KOPT-K1 (cell line): ENCODE data around the gene KDM6A.
"Not testable (repeated sequence)": the region's sequence is repeated elsewhere in the genome, so short reads cannot be mapped to it uniquely, and the experiment has no call there.

Source experiments
- H3K27ac ChIP-seq: fragments of 200-600 bp; sonication (generic); 2 replicates; pipeline ENCODE4 v1.5.1; 2016; ENCODE audit warnings: antibody characterized with exemption, mild to moderate bottlenecking, low read depth, low read length; ENCODE audit not compliant: poor library complexity, severe bottlenecking
- H3K36me3 ChIP-seq: fragments of 200-600 bp; sonication (generic); 2 replicates; pipeline ENCODE4 v1.5.1; 2017; ENCODE audit warnings: antibody characterized with exemption, mild to moderate bottlenecking, low read length, moderate library complexity; ENCODE audit not compliant: insufficient read depth
- H3K9me3 ChIP-seq: fragments of 200-600 bp; sonication (generic); 2 replicates; pipeline ENCODE4 v1.5.1; 2017; ENCODE audit warnings: antibody characterized with exemption, low read length, mild to moderate bottlenecking; ENCODE audit not compliant: insufficient read depth, poor library complexity, severe bottlenecking

Gene KDM6A

DNA sequence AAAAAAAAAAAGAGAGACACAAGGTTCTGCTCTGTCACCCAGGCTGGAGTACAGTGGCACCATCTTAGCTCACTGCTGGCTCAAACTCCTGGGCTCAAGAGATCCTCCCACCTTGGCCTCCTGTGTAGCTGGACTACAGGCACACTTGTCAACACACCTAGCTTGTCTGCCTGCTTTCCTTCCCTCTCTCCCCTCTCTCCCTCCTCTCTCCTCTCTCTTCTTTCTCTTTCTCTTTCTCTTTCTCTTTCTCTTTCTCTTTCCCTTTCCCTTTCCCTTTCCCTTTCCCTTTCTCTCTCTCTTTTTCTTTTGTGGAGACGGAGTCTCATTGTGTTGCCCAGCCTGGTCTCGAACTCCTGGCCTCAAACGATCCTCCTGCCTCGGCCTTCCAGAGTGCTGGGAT is 195.6 kb downstream of the KDM6A start:
- Histone ChIP-seq H3K27ac (peak overlapping the region; percentile 27), H3K36me3 (peaks cover 34% of the 10 kb centered on the region), H3K9me3 (no peaks in the 10 kb centered on the region)

DNA sequence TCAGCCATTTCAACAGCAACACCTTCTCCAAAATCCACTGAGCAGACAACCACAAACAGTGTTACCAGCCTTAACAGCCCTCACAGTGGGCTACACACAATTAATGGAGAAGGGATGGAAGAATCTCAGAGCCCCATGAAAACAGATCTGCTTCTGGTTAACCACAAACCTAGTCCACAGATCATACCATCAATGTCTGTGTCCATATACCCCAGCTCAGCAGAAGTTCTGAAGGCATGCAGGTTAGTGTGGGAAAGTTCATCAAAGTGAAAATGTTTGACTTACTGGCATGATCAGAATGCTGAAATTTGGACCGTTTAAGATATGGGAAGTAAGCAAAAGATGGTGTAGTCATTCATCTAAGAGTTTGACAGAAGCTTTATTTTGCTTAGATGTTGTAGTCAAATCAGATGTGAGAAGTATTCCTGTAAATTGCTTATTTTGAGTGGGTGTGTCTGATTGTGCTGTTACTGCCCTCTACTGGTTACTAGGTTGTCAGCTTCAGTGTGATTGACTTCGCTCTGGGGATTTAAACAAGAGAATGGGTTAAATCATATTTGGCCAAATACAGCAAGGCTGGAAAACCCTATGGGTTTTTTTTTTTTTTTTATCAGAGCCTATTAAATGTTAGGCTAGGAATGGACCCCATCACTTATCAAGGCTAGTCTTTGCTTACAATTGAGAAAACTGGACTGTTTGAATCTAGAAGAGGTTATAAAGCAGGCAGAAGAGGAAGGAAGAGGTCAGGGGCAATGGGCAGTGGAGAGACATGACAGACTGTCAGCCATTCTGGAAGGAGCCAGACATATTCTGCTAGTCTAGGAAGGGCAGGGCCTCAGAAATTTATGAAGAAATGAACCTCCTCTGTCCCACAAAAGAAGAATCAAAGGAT is 197.4 kb downstream of the KDM6A start:
- Histone ChIP-seq H3K9me3 (no peaks in the 10 kb centered on the region), H3K36me3 (peaks cover 20% of the 10 kb centered on the region), H3K27ac (no peak overlapping the region)

DNA sequence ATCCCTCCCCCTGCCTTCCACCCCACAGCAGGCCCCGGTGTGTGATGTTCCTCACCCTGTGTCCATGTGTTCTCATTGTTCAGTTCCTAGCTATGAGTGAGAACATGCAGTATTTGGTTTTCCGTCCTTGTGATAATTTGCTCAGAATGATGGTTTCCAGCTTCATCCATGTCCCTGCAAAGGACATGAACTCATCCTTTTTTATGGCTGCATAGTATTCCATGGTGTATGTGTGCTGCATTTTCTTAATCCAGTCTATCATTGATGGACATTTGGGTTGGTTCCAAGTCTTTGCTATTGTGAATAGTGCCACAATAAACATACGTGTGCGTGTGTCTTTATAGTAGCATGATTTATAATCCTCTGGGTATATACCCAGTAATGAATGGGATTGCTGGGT is 200.0 kb downstream of the KDM6A start:
- H3K9me3 ChIP-seq, result not testable (repeated sequence)
- H3K36me3 ChIP-seq, result peaks cover 19% of the 10 kb centered on the region

DNA sequence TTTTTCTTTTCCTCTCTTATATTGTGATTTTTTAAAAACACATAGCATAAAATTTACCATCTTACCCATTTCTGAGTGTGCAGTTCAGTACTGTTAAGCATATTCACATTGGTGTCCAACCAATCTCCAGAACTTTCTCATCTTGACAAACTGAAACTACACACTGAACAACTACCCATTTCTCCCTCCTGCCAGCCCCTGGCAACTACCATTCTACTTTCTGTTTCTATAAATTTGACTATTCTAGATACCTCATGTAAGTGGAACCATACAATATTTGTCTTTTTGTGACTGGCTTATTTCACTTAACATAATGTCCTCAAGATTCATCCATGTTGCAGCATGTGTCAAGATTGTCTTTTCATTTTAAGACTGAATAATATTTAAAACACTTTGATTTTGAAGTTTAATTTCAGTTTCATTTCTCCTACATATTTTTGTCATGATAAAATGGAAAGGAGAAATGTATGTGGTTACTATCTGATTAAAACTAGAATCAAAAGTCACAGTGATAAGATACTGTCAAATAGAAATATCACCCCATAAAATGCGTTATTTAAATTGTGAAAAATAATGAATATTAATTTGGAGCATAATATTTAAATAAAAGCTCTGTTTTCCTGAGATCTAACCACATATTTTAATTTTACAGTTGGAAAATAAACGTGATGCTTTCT is 204.9 kb downstream of the KDM6A start:
- Histone ChIP-seq H3K27ac (peak overlapping the region; percentile 28), H3K36me3 (peaks cover 39% of the 10 kb centered on the region), H3K9me3 (no peaks in the 10 kb centered on the region)

More for the DNA sequence above, 200.0 kb downstream of the KDM6A start:
- H3K27ac ChIP-seq, result not testable (repeated sequence)

DNA sequence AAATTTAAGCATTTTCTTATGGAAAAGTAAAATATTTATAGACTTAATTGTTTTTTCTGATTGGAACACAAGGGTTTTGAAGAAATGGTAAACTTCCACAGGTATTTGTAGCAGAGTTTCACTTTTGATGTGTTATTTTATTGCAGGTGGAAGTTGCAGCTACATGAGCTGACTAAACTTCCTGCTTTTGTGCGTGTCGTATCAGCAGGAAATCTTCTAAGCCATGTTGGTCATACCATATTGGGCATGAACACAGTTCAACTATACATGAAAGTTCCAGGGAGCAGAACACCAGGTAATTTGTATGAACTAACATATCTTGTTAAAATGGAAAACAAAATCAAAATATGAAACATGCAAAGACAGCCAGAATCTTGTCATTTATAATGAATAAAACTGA is 210.3 kb downstream of the KDM6A start:
- Histone ChIP-seq H3K9me3 (no peaks in the 10 kb centered on the region), H3K27ac (no peak overlapping the region), H3K36me3 (peaks cover 70% of the 10 kb centered on the region)

DNA sequence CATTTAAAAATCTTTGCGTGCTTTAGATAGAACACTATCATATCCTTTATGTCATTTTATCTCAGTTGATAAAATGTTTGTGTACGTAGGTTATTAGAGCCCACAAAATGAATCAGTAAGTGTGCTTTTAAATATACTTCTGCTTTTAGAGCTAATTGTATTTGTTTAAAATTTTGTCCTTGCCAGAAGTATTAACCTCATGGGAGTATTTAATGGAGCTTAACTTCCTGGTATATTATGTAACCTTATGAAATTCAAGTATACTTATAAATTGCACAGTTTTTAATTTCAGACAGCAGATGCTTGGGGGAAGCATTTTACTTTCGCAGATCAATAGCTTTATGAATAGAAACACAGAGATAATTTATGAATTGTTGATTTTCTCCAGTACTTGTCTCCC is 237.5 kb downstream of the KDM6A start:
- Histone ChIP-seq H3K27ac (no peak overlapping the region), H3K9me3 (no peaks in the 10 kb centered on the region), H3K36me3 (peaks cover 32% of the 10 kb centered on the region)

DNA sequence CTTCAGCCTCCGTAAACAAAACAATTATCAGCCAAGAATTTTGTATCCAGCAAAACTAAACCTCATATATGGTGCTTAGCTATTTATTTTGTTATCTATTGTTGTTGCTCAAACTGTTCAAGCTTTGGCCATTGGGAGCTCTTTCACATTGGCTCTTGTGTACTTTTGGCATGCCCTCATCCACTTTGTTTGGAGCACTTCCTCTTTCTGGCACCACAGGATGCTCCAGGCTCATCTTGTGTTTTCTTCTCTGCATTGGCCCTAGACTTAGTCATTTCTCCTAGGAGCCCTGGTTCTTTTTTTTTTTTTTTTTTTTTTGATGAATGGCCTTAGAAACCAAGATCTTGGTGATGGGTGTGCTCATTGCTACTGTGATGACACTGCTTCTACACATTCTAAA is 253.2 kb downstream of the KDM6A start:
- peaks cover 6% of the 10 kb centered on the region for H3K9me3 ChIP-seq
- no peak overlapping the region for H3K27ac ChIP-seq
- H3K36me3 ChIP-seq, result no peaks in the 10 kb centered on the region

DNA sequence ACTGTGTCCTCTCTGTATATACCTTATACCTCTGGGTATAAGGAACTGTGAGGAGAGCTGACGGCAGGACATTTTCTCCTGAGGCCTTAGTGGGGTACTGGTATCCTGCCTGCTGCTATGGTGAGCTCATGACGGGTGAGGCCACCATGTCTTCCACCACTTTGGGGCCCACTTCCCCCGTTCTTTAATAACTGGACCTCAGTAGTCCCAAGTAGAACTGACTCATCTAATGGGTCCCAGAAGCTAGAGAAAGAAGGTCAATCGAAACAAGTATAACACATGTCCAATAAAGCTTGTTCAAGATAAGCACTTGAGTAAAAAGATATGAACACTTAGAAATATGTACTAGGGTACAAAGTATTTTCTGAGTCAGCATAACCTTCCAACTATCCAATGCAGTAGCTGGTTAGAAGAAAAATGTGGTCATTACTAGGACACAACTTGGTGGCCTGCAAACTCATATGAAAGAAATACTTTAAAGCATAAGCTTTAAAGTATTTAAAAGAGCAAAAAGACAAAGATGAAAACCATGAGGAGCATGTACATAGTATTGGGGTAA is 256.0 kb downstream of the KDM6A start:
- H3K27ac ChIP-seq, result no peak overlapping the region
- peaks cover 6% of the 10 kb centered on the region for H3K9me3 ChIP-seq
- H3K36me3 ChIP-seq, result no peaks in the 10 kb centered on the region

DNA sequence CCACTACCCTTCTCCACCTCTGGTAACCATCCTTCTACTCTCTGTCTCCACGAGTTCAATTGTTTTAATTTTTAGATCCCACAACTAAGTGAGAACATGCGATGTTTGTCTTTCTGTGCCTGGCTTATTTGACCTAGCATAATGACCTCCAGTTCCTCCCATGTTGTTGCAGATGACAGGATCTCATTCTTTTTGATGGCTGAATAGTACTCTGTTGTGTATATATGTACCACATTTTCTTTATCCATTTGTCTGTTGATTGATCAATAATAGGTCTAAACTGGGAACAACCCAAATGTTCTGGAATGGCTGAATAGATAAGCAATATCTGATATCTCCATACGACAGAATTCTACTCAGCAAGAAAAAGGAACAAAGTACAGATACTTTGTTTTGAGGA is 260.5 kb downstream of the KDM6A start:
- Histone ChIP-seq H3K9me3 (no peaks in the 10 kb centered on the region), H3K36me3 (no peaks in the 10 kb centered on the region), H3K27ac (no peak overlapping the region)

DNA sequence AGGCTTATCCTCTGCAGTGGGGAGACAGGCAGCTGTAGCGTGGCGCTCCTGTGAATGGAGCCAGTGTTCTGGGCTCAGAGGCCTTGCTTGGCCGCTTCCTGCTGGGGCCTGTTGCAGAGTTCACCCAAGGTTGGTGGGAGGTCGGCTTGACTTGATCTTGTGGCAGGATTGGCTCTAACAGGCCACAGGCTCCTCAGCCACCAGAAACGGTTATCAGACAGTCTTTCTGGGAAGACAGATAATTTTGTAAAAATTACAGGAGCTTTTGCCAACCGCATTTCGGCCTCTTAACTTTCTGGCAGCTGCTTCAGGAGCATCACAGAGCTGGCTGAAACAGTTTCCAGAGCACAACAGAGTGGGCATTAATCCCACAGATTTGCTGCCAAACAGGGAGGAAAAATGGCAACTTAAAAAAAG is 261.3 kb downstream of the KDM6A start:
- Histone ChIP-seq H3K36me3 (no peaks in the 10 kb centered on the region), H3K27ac (no peak overlapping the region), H3K9me3 (no peaks in the 10 kb centered on the region)

DNA sequence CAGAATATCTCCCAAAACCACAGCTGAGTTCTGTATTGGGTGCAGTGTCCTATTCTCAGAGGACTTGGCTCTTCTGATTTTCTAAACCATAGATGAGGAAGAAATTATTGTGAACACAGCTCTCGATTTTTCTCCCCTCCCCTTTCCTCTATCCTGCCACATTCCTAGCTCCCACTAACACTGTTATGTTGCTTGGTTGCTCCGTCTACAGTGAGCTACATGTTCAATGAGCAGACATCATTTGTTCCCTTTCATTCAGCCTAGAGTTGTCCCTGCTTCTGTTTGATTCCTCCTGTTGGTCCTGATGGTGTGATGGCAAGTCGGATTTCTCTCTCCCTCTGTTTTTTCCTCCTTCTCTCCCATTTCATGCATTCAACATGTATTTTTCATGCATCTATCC is 261.8 kb downstream of the KDM6A start:
- H3K27ac ChIP-seq, result no peak overlapping the region
- no peaks in the 10 kb centered on the region for H3K9me3 ChIP-seq
- no peaks in the 10 kb centered on the region for H3K36me3 ChIP-seq

DNA sequence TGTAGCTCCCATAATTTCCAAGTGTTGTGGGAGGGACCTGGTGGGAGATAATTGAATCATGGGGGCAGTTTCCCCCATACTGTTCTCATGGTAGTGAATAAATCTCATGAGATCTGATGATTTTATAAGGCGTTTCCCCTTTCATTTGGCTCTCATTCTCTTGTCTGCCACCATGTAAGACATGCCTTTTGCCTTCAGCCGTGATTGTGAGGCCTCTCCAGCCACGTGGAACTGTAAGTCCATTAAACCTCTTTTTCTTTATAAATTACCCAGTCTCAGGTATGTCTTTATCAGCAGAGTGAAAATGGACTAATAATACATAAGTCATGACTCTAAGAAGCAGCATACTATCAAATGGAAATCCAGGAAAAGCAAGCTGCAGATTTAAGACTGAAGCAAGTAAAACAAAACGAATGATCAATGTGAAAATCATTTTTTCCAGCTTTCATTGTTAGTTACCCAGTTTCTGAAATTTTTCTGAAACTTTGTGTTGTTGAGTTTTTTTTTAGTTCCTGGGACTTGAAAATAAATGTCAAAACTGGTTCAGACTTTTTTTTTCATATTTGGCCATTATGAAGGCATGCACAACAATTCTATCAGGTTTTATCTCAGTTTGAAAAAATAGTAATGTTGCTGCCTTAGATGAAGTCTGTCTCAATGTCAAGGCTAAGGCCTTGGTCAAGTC is 262.5 kb downstream of the KDM6A start:
- H3K36me3 ChIP-seq, H3K9me3 ChIP-seq, H3K27ac ChIP-seq: not testable (repeated sequence)

DNA sequence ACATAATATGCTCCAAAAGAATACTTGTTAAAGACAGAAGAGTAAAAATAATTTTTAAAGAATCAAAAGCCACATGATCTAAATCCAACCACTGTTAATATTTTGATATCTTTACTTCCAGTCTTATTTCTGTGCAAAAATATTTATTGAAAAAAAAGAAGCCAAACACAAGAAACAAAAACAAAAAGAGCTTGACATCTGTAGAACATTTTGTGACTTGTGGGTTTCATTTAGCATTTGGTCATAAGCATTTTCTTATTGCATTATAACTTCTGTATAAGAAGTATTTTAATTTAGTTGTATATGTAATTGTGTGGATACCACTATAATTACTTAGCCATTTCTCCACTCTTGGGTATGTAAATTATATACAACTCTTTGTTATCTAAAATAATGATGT is 264.5 kb downstream of the KDM6A start:
- Histone ChIP-seq H3K9me3 (no peaks in the 10 kb centered on the region), H3K27ac (no peak overlapping the region), H3K36me3 (no peaks in the 10 kb centered on the region)

DNA sequence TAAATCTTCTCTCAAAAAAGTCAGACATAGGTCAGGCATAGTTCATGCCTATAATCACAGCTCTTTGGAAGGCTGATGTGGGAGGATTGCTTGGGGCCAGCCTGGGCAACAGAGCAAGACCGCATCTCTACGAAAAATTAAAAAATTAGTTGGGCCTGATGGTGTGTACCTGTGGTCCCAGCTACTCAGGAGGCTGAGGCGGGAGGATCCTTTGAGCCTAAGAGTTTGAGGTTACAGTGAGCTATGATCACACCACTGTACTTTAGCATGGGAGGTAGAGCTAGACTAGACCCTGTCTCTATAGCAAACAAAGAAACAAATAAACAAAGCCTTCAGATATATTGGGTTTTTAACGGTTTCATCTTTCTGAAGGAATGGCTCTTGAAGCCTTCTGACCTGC is 265.5 kb downstream of the KDM6A start:
- Histone ChIP-seq H3K9me3 (no peaks in the 10 kb centered on the region), H3K27ac (no peak overlapping the region), H3K36me3 (no peaks in the 10 kb centered on the region)

DNA sequence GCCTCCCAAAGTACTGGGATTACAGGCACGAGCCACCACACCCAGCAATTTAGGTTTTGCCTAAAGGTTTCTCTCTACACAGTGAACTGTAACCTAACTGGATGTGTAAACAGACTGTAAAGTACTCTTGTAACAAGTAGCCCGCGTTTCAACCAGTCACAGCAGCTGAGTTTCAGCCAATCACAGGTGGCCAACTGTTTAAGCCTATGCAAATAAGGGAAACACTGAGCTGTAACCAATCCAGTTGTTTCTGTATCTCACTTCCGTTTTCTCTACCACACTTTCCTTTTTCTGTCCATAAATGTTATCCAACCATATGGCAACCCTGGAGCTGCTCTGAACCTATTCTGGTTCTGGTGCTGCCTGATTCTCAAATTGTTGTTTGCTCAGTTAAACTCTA is 267.8 kb downstream of the KDM6A start:
- no peaks in the 10 kb centered on the region for H3K9me3 ChIP-seq
- H3K27ac ChIP-seq, result no peak overlapping the region
- no peaks in the 10 kb centered on the region for H3K36me3 ChIP-seq
